HepG2 (cell line): Measurements from ENCODE around the gene TLR2.

Experiments
- AFF4 ChIP-seq: sonication (generic); formaldehyde crosslinking; IDR thresholded peaks from 2 replicates; pipeline ENCODE4 v1.4.0; 2020; ENCODE audit warnings: missing genetic modification reagents
- ARID2 ChIP-seq: sonication (generic); formaldehyde crosslinking; IDR thresholded peaks from 2 replicates; pipeline ENCODE4 v1.8.1; 2022; ENCODE audit warnings: mild to moderate bottlenecking, missing genetic modification reagents, borderline replicate concordance
- HNF1B ChIP-seq: sonication (generic); formaldehyde crosslinking; IDR thresholded peaks from 2 replicates; pipeline ENCODE4 v1.5.1; 2020; ENCODE audit warnings: mild to moderate bottlenecking, moderate library complexity, missing genetic modification reagents
- HNF4G ChIP-seq, 2 experiments: sonication (generic) in 1 of 2; formaldehyde crosslinking in 1 of 2; IDR thresholded peaks; 2 replicates each; pipeline versions ENCODE4 v1.4.0 to v1.6.1; 2011 to 2020; ENCODE audit warnings: borderline replicate concordance in 2 of 2, low read depth in 2 of 2, mild to moderate bottlenecking in 2 of 2, low read length in 1 of 2, missing genetic modification reagents in 1 of 2, moderate library complexity in 1 of 2
- NCOR1 ChIP-seq: fragments of 200-600 bp; sonication (generic); IDR thresholded peaks from 2 replicates; pipeline ENCODE4 v1.7.0; 2017; ENCODE audit warnings: antibody characterized with exemption, low read length, borderline replicate concordance
- NR1H2 ChIP-seq: sonication (generic); formaldehyde crosslinking; IDR thresholded peaks from 2 replicates; pipeline ENCODE4 v1.8.1; 2022; ENCODE audit warnings: low read depth, missing genetic modification reagents, borderline replicate concordance
- SPEN ChIP-seq: sonication (generic); formaldehyde crosslinking; IDR thresholded peaks from 2 replicates; pipeline ENCODE4 v1.5.1; 2020; ENCODE audit warnings: low read depth, mild to moderate bottlenecking, missing genetic modification reagents
- SUZ12 ChIP-seq: fragments of 150-350 bp; IDR thresholded peaks from 2 replicates; pipeline ENCODE4 v1.6.1; 2014; ENCODE audit warnings: low read depth, low read length
- ZBTB39 ChIP-seq: sonication (generic); formaldehyde crosslinking; IDR thresholded peaks from 2 replicates; pipeline ENCODE4 v1.5.0; 2020; ENCODE audit warnings: missing genetic modification reagents
- TF ChIP-seq, protein P1 (sequence below): sonication (generic); formaldehyde crosslinking; IDR thresholded peaks from 2 replicates; pipeline ENCODE4 v1.5.0; 2020; ENCODE audit warnings: mild to moderate bottlenecking, missing genetic modification reagents, moderate library complexity

DNA sequence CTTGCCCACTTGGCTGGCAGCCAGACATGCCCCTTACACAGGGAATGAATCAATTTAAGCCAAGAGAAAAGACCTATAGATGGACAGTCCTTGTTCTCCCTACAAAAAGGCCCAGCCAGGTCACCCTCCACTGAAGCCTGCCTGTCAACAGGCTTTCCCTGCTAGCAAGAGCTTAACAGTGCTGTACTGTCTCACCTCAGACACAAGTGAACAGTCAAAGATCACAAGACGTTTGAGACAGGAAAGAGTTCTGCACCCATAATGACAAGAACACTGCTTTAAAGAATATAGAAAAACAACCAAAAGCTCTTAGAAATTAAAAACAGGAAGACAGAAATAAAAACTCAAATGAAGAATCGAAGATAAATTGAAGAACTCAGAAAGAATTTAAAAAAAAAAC lies 71.1 kb downstream of the TLR2 start:
- no peak for TF ChIP-seq AFF4 (CRISPR knock-in tag)
- TF ChIP-seq HNF1B (CRISPR knock-in tag) = no peak
- TF ChIP-seq ZBTB39 (CRISPR knock-in tag) = no peak
- TF ChIP-seq ARID2 (CRISPR knock-in tag) = no peak
- no peak for TF ChIP-seq SUZ12
- TF ChIP-seq, protein P1, sequence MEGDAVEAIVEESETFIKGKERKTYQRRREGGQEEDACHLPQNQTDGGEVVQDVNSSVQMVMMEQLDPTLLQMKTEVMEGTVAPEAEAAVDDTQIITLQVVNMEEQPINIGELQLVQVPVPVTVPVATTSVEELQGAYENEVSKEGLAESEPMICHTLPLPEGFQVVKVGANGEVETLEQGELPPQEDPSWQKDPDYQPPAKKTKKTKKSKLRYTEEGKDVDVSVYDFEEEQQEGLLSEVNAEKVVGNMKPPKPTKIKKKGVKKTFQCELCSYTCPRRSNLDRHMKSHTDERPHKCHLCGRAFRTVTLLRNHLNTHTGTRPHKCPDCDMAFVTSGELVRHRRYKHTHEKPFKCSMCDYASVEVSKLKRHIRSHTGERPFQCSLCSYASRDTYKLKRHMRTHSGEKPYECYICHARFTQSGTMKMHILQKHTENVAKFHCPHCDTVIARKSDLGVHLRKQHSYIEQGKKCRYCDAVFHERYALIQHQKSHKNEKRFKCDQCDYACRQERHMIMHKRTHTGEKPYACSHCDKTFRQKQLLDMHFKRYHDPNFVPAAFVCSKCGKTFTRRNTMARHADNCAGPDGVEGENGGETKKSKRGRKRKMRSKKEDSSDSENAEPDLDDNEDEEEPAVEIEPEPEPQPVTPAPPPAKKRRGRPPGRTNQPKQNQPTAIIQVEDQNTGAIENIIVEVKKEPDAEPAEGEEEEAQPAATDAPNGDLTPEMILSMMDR (CRISPR knock-in tag) = no peak
- no peak for TF ChIP-seq HNF4G (IDR thresholded peaks at IDR 0.05; ENCODE audit: borderline replicate concordance, low read depth, low read length)
- no peak for TF ChIP-seq HNF4G (CRISPR knock-in tag; IDR thresholded peaks at IDR 0.05; ENCODE audit: borderline replicate concordance, low read depth)
- TF ChIP-seq NCOR1 = no peak
- no peak for TF ChIP-seq SPEN (CRISPR knock-in tag)
- no peak for TF ChIP-seq NR1H2 (CRISPR knock-in tag)
